HG03571 (cell line): ENCODE measurements around the gene PGBD4.
"Not testable (repeated sequence)": the region's sequence is repeated elsewhere in the genome, so short reads cannot be mapped to it uniquely, and the experiment has no call there.

Experiments
- ATAC-seq: cut with Tn5 transposase; IDR thresholded peaks from one replicate; pipeline ENCODE4 v1.9.1; 2021; ENCODE audit not compliant: unreplicated experiment

PGBD4 gene

GRCh38 chr15:34111488-34111887, 9.6 kb downstream of the PGBD4 start:
- no peak for ATAC-seq

DNA sequence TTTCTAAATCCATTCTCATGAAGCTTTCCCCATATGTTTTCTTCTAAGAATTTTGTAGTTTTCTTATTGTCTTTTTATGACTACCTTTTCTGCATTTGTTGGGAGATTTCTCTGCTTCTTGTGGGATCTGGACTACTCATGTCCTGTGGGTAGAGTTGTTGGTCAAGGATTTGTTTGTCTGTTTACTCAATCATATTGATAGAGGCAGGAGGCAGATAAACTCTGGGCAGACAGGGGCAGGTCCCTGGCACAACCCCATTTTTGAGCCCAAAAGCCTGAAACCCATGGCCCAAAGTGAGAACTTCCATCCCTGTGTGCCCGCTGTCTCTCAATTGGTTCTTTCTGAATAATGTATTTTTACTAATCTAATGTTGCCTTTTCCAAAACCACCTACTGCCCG, 12.3 kb downstream of the PGBD4 start:
- no peak for ATAC-seq

GRCh38 chr15:34114739-34115138, 12.9 kb downstream of the PGBD4 start:
- ATAC-seq, result no peak

DNA sequence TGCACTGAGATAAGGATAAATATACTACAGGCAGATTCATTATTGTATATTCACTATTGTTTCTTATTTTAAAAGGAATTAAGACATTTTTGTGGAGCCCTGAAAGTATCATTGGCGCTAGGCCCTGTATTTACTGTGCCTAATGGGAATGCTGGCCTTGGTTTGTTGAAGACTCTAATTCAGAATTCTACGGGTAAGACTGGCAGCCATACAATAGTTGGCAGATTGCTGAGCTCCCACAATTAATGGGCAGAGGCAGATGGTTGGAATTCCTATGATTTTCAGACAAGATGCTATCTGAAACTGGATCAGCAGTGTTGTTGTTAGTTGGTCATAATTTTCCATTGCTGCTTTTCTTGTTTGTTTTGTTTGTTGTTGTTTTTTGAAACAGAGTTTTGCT, 14.7 kb downstream of the PGBD4 start:
- ATAC-seq, result no peak

- ATAC-seq, result no peak
Observed at GRCh38 chr15:34119291-34119690, 17.4 kb downstream of the PGBD4 start.

GRCh38 chr15:34120420-34120819, 18.5 kb downstream of the PGBD4 start:
- not testable (repeated sequence) for ATAC-seq

DNA sequence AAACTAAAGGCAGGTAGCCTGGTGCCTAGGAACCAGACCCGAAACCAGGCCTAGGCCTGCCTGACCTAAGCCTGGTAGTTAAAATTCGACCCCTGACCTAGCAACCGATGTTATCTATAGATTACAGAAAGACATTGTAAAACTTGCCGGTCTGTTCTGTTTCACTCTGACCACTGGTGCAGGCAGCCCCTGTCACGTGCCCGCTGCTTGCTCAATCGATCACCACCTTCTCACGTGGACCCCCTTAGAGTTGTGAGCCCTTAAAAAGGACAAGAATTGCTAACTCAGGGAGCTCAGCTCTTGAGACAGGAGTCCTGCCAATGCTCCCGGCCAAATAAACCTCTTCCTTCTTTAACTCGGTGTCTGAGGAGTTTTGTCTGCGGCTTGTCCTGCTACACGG, 19.9 kb downstream of the PGBD4 start:
- ATAC-seq, result not testable (repeated sequence)

GRCh38 chr15:34122771-34123183, 20.9 kb downstream of the PGBD4 start:
- ATAC-seq, result no peak

DNA sequence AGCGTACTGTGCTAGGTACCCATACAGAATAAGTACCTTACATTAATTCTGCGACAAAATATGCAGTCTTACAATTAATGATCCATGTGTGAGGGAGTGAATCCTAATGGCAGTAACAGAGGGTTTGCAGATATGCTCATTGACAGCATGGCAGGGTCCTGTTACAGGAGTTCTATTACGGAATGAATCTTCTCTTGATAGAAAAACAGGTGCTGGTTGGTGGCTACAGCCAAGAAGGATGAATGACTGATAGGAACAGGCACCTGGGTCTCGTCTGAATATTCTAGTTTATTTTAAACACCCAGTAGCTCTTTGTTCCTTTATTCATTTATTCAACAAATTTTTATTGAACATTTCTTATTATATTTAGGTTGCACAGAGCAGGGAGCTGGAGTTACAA, 22.8 kb downstream of the PGBD4 start:
- no peak for ATAC-seq

DNA sequence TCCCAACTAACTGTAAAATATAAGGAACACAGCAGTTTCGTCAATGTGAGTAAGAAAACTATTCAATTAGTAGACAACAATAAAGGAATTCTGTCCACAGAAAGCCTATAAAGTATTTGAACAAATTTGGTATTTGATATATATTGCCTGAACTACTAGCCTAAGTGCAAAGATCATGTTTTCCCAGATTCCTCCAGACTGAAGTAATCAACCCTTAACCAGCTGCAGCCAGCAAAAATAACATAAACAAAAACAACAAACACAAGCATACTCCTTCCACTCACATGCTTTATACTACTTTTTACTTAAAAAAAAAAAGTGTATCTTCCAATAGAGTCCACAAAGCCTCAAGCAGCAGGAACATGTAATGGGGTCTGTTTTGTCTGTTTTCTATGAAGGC, 24.1 kb downstream of the PGBD4 start:
- ATAC-seq, result no peak

DNA sequence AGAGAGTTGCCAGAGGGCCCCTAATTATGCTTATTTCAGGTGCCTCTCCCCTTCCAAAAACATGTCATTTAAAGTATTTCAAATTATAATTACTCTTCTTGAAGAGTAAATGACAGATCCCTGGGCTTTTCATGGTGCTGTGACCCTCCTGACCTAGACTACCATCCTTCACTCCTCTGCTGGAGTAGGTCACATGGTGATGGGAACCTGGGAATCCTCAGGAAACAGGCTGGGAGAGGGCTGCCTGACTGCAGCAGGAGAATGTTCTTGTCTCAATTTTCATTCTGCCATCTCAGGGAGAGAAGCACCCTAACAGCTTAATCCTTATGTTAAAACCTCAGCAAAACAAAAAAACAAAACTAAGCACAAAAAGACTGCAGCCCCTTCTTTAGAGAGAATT, 24.6 kb downstream of the PGBD4 start:
- no peak for ATAC-seq

DNA sequence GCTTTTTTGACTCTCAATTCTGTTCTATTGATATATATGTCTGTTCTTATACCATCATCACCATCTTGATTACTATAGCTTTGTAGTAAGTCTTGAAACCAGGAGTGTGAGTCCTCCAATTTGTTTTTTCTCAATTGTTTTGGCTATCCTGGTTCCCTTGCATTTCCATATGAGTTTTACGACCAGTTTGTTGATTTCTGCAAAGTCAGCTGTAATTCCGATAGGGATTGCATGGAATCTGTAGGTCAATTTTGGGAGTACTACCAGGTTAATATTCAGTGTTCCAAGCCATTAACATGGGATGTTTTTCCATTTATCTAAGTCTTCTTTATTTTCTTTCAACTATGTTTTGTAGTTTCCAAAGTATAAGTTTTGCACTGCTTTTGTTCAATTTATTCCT, 27.0 kb downstream of the PGBD4 start:
- no peak for ATAC-seq

GRCh38 chr15:34132881-34133280, 31.0 kb downstream of the PGBD4 start:
- ATAC-seq, result no peak

DNA sequence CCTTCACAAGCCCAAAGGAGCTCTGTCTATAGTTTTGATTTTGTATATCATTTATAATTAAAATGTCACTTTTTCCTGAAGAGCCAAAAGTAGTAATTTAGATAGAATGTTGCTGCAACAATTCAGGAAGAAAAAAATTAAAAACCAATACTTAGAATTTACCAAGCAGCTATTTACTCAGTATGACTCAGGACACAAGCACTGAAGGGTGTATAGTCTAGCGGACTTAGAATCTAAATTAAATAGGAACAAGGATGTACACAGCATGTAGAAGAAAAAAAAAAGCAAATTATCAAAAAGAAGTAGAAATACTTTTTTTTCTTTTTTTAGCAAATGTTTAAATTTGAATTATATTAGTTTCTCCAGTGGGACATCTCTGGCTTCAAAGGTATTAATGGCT, 31.6 kb downstream of the PGBD4 start:
- ATAC-seq, result no peak

GRCh38 chr15:34147371-34148140, 45.7 kb downstream of the PGBD4 start:
- no peak for ATAC-seq

- ATAC-seq, result no peak
Observed at GRCh38 chr15:34154725-34155204, 52.9 kb downstream of the PGBD4 start.

DNA sequence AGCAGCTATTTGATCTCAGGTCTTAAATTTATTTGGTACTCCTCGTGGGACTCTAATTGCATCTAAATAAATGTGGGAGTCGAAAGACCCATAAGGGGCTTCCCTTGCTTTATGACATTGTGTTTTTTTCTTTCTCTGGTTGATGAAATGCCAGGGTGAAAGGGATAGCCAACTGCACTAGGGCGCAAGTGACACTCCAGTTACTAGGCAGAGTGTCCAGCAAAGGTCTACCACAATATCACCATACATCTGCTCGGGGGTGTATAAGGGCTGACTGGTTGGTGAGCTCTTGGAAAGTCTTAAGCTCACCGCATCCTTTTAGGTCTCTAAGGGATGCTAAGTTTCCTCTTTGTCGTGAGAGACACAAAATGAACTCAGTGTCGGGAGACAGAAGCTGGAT, 54.0 kb downstream of the PGBD4 start:
- no peak for ATAC-seq
